Astrocyte (in vitro differentiated cells and primary cell): ENCODE results near the gene ZNF668. TPM values are rescaled to one million over a fixed set of nuclear protein-coding genes. Genes with fewer than 3 reads are reported as not detected.

Source experiments
- DNase-seq: peaks from one replicate; pipeline ENCODE4 v3.0.0-alpha.2; 2010; ENCODE audit warnings: low read depth
- FAIRE-seq: peaks from 2 replicates; lab custom pipeline; 2011; peaks lifted over from hg19 to GRCh38; lab: Jason Lieb, UNC
- H2AFZ ChIP-seq: 2 replicates; pipeline ENCODE4 v1.6.0; 2012; ENCODE audit warnings: low read depth, low read length, inconsistent platforms
- H3K27ac ChIP-seq: 2 replicates; pipeline ENCODE4 v1.5.1; 2011; ENCODE audit warnings: low read depth, low read length, inconsistent platforms
- H3K27me3 ChIP-seq: 2 replicates; pipeline ENCODE4 v1.6.0; 2011; ENCODE audit warnings: low read length, inconsistent platforms; ENCODE audit not compliant: insufficient read depth
- H3K36me3 ChIP-seq: 2 replicates; pipeline ENCODE4 v1.5.1; 2011; ENCODE audit warnings: low read length, inconsistent platforms; ENCODE audit not compliant: insufficient read depth
- H3K4me1 ChIP-seq: 2 replicates; pipeline ENCODE4 v1.5.1; 2011; ENCODE audit warnings: low read length, inconsistent platforms; ENCODE audit not compliant: insufficient read depth
- H3K4me2 ChIP-seq: 2 replicates; pipeline ENCODE4 v1.6.0; 2012; ENCODE audit warnings: low read length, inconsistent platforms
- H3K4me3 ChIP-seq: 2 replicates; pipeline ENCODE4 v1.5.1; 2011; ENCODE audit warnings: low read depth, mild to moderate bottlenecking, low read length, inconsistent platforms; ENCODE audit not compliant: insufficient read depth
- H3K79me2 ChIP-seq: 2 replicates; pipeline ENCODE4 v1.6.0; 2012; ENCODE audit warnings: mild to moderate bottlenecking, low read length, inconsistent platforms; ENCODE audit not compliant: insufficient read depth
- H3K9ac ChIP-seq: 2 replicates; pipeline ENCODE4 v1.6.0; 2012; ENCODE audit warnings: mild to moderate bottlenecking, low read length, inconsistent platforms
- H3K9me3 ChIP-seq: 2 replicates; pipeline ENCODE4 v1.5.1; 2012; ENCODE audit warnings: low read depth, mild to moderate bottlenecking, low read length, inconsistent platforms; ENCODE audit not compliant: insufficient read depth
- H4K20me1 ChIP-seq: 2 replicates; pipeline ENCODE4 v1.6.0; 2012; ENCODE audit warnings: low read length, inconsistent platforms; ENCODE audit not compliant: insufficient read depth
- H3K27ac Mint-ChIP-seq: one replicate; pipeline ENCODE4 v1.8.0; 2021; ENCODE audit warnings: mild to moderate bottlenecking, mixed read lengths; ENCODE audit not compliant: unreplicated experiment
- H3K27me3 Mint-ChIP-seq: one replicate; pipeline ENCODE4 v1.8.0; 2021; ENCODE audit warnings: low read depth, mixed read lengths; ENCODE audit not compliant: unreplicated experiment
- H3K36me3 Mint-ChIP-seq: one replicate; pipeline ENCODE4 v1.8.0; 2021; ENCODE audit warnings: low read depth, mixed read lengths; ENCODE audit not compliant: unreplicated experiment
- H3K4me1 Mint-ChIP-seq: one replicate; pipeline ENCODE4 v1.8.0; 2021; ENCODE audit warnings: low read depth, mixed read lengths; ENCODE audit not compliant: unreplicated experiment
- H3K4me3 Mint-ChIP-seq: one replicate; pipeline ENCODE4 v1.8.0; 2021; ENCODE audit warnings: mild to moderate bottlenecking, moderate library complexity, mixed read lengths; ENCODE audit not compliant: unreplicated experiment
- H3K9me3 Mint-ChIP-seq: one replicate; pipeline ENCODE4 v1.8.0; 2021; ENCODE audit warnings: mild to moderate bottlenecking, mixed read lengths; ENCODE audit not compliant: unreplicated experiment
- CTCF ChIP-seq: IDR thresholded peaks from 2 replicates; pipeline ENCODE4 v1.5.1; 2011; ENCODE audit warnings: low read depth, mild to moderate bottlenecking, inconsistent platforms, low read length, moderate library complexity; ENCODE audit not compliant: insufficient read depth
- EZH2 ChIP-seq: IDR thresholded peaks from 2 replicates; pipeline ENCODE4 v1.6.1; 2012; ENCODE audit warnings: mild to moderate bottlenecking, low read length, inconsistent platforms; ENCODE audit not compliant: insufficient read depth
- total RNA-seq: library from RNA; stranded (reverse); gene quantifications from 2 replicates; pipeline ENCODE4 v1.2.1, GENCODE V29; 2021

The ZNF668 gene
- total RNA-seq, 1 donor from 2014 or later = 21.6 TPM

GRCh38 chr16:31086629-31086906 is 12.5 kb upstream of the ZNF668 start:
- no peak for FAIRE-seq
- no peak for DNase-seq
- Mint-ChIP-seq H3K27ac (no peak overlapping the region), H3K4me1 (peaks cover 7% of the 10 kb centered on the region), H3K36me3 (peaks cover 14% of the 10 kb centered on the region), H3K4me3 (no peak overlapping the region), H3K27me3 (no peaks in the 10 kb centered on the region), H3K9me3 (no peaks in the 10 kb centered on the region)
- no peak overlapping the region for H3K4me2 ChIP-seq
- H3K36me3 ChIP-seq = peaks cover 8% of the 10 kb centered on the region
- TF ChIP-seq CTCF = no peak
- no peak for TF ChIP-seq EZH2
- H2AFZ ChIP-seq = no peak overlapping the region
- no peak overlapping the region for H3K27ac ChIP-seq
- no peak overlapping the region for H3K9ac ChIP-seq
- no peaks in the 10 kb centered on the region for H3K27me3 ChIP-seq
- H3K4me1 ChIP-seq = peaks cover 8% of the 10 kb centered on the region
- peaks cover 34% of the 10 kb centered on the region for H3K79me2 ChIP-seq
- H4K20me1 ChIP-seq = peaks cover 42% of the 10 kb centered on the region
- no peaks in the 10 kb centered on the region for H3K9me3 ChIP-seq
- no peak overlapping the region for H3K4me3 ChIP-seq

DNA sequence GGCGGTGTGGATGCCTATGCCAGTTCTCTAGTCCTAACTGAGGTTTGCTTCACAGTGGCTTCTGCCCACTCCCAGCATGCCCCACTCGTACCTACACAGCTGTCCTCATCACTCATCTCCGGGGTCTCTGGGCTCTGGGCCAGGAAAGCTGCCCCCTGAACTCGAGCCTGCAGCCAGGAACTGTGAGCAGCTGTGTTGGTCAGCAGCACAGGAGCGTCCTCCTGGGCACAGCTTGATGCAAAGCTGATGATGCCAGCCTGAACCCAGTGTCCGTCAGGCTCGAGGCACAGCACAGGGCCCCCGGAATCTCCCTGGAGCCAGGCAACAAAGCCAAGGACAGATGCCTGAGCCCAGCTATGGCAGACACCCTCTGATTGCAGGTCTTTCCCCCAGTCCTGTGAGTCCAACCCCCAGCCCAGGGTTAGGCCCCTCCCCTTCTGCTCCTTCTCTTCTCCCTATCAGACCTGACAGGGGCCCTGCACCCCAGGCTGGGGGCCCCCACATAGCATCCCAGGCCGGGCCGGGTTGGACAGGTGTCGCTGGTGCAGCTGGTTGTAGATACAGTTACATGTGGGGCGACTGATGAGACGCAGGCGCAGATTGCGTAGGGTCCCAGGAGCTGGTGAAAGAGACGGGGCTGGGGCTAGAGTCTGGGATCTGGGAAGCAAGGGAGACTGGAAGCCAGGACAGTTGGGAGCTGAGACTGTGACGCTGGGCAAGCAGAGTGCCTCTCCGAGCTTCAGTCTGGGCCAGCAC is 12.0 kb upstream of the ZNF668 start:
- Histone ChIP-seq H2AFZ (no peak overlapping the region), H3K27me3 (no peaks in the 10 kb centered on the region), H3K9ac (peak overlapping the region; percentile 23), H3K9me3 (no peaks in the 10 kb centered on the region), H3K4me2 (no peak overlapping the region), H3K36me3 (peaks cover 5% of the 10 kb centered on the region), H3K27ac (no peak overlapping the region), H3K4me1 (peaks cover 8% of the 10 kb centered on the region), H3K4me3 (no peak overlapping the region), H4K20me1 (peaks cover 43% of the 10 kb centered on the region), H3K79me2 (peaks cover 32% of the 10 kb centered on the region)
- no peaks in the 10 kb centered on the region for H3K9me3 Mint-ChIP-seq
- peaks cover 7% of the 10 kb centered on the region for H3K4me1 Mint-ChIP-seq
- H3K27me3 Mint-ChIP-seq = no peaks in the 10 kb centered on the region
- FAIRE-seq (no peak), DNase-seq (no peak)
- no peak overlapping the region for H3K27ac Mint-ChIP-seq
- H3K36me3 Mint-ChIP-seq = peaks cover 12% of the 10 kb centered on the region
- no peak for TF ChIP-seq EZH2
- TF ChIP-seq CTCF = no peak
- peak overlapping the region; percentile 40 for H3K4me3 Mint-ChIP-seq

GRCh38 chr16:31085411-31085810 is 11.4 kb upstream of the ZNF668 start:
- DNase-seq (no peak), FAIRE-seq (no peak)
- Histone ChIP-seq H3K79me2 (peaks cover 33% of the 10 kb centered on the region), H2AFZ (no peak overlapping the region), H3K4me2 (no peak overlapping the region), H3K27ac (no peak overlapping the region), H3K9ac (peak overlapping the region; percentile 23), H3K4me1 (peaks cover 8% of the 10 kb centered on the region), H3K4me3 (no peak overlapping the region), H3K27me3 (no peaks in the 10 kb centered on the region), H4K20me1 (peaks cover 47% of the 10 kb centered on the region), H3K9me3 (no peaks in the 10 kb centered on the region), H3K36me3 (peaks cover 3% of the 10 kb centered on the region)
- Mint-ChIP-seq H3K27ac (peak overlapping the region; percentile 66), H3K4me3 (no peak overlapping the region), H3K27me3 (no peaks in the 10 kb centered on the region), H3K36me3 (peaks cover 13% of the 10 kb centered on the region), H3K9me3 (no peaks in the 10 kb centered on the region), H3K4me1 (peaks cover 2% of the 10 kb centered on the region)
- no peak for TF ChIP-seq EZH2
